Panc1 (cell line): ENCODE results near the gene CDHR2. TPM values are rescaled to one million over a fixed set of nuclear protein-coding genes. Genes with fewer than 3 reads are reported as not detected.

Experiments
- ATAC-seq: fragments of 200-7000 bp; cut with Tn5 transposase; 2 replicates; pipeline ENCODE4 v1.9.1; 2020; ENCODE audit warnings: mild to moderate bottlenecking, moderate library complexity
- BruUV-seq: library from RNA; stranded (reverse); fragments of 400-500 nt; replicated peaks from 2 replicates; lab custom pipeline; 2021; lab: Mats Ljungman, UMichigan
- CTCF ChIA-PET: fragments of 300-600 bp; sonication (Branson Sonifier 250); formaldehyde crosslinking; loops from one replicate; lab custom pipeline; 2022; ENCODE audit warnings: antibody characterized with exemption; lab: Charles Lee
- POLR2A ChIA-PET: fragments of 300-600 bp; sonication (Branson Sonifier 250); formaldehyde crosslinking; loops from one replicate; lab custom pipeline; 2022; ENCODE audit warnings: antibody characterized with exemption; lab: Charles Lee
- DNase-seq: peaks from one replicate; pipeline ENCODE4 v3.0.0-alpha.2; 2010; ENCODE audit warnings: low read depth, low spot score
- H3K27ac ChIP-seq: 2 replicates; pipeline ENCODE4 v1.5.1; 2011; ENCODE audit warnings: mild to moderate bottlenecking, low read length, inconsistent platforms
- H3K27me3 ChIP-seq: fragments of 200-500 bp; sonication (Bioruptor generic); 2 replicates; pipeline ENCODE4 v1.6.0; 2014; ENCODE audit warnings: low read length, inconsistent platforms; ENCODE audit not compliant: control insufficient read depth, insufficient read depth
- H3K36me3 ChIP-seq: fragments of 200-500 bp; sonication (Bioruptor generic); 2 replicates; pipeline ENCODE4 v1.5.1; 2014; ENCODE audit warnings: inconsistent platforms, mild to moderate bottlenecking, low read length, moderate library complexity; ENCODE audit not compliant: control insufficient read depth, insufficient read depth
- H3K4me1 ChIP-seq: 2 replicates; pipeline ENCODE4 v1.5.1; 2011; ENCODE audit warnings: inconsistent platforms, mild to moderate bottlenecking, low read length, moderate library complexity; ENCODE audit not compliant: control insufficient read depth, insufficient read depth
- H3K4me3 ChIP-seq, 2 experiments: 2 replicates each; pipeline ENCODE4 v1.5.1; 2011 to 2012; ENCODE audit warnings: low read depth in 2 of 2, low read length in 2 of 2, mild to moderate bottlenecking in 2 of 2, inconsistent platforms in 1 of 2, moderate library complexity in 1 of 2
- H3K9me3 ChIP-seq: fragments of 200-500 bp; sonication (Bioruptor generic); 2 replicates; pipeline ENCODE4 v1.5.1; 2014; ENCODE audit warnings: low read depth, mild to moderate bottlenecking, inconsistent platforms, low read length, moderate library complexity; ENCODE audit not compliant: control insufficient read depth, insufficient read depth
- POLR2AphosphoS5 ChIP-seq: IDR thresholded peaks from 2 replicates; pipeline ENCODE4 v1.6.1; 2012; ENCODE audit warnings: mild to moderate bottlenecking, low read depth, low read length, moderate library complexity
- SIN3A ChIP-seq: IDR thresholded peaks from 2 replicates; pipeline ENCODE4 v1.6.1; 2012; ENCODE audit warnings: low read depth, mild to moderate bottlenecking, low read length, moderate library complexity, borderline replicate concordance; ENCODE audit not compliant: insufficient read depth
- TCF7L2 ChIP-seq: IDR thresholded peaks from 2 replicates; pipeline ENCODE4 v1.6.1; 2011; ENCODE audit warnings: mild to moderate bottlenecking, low read depth, low read length, inconsistent platforms
- in situ Hi-C: cut with HindIII; loops from 2 replicates; pipeline ENCODE4 v1.10.0; 2016; ENCODE audit warnings: low sequenced_read_pairs, low pct_unique_long_range_greater_than_20kb
- intact Hi-C: fragments of 100-400 bp; cut with micrococcal nuclease; formaldehyde crosslinking; loops from one replicate; pipeline ENCODE4 v1.10.0; 2022; ENCODE audit not compliant: unreplicated experiment
- total RNA-seq: library from RNA; stranded (reverse); gene quantifications from one replicate; pipeline ENCODE4 v1.2.1, GENCODE V29; 2021; ENCODE audit not compliant: unreplicated experiment
- TF ChIP-seq, protein P1 (sequence below): fragments of 450-650 bp; IDR thresholded peaks from 2 replicates; pipeline ENCODE4 v1.5.1; 2017; ENCODE audit warnings: mild to moderate bottlenecking
- TF ChIP-seq, protein P2 (sequence below), 2 experiments: IDR thresholded peaks; 2 replicates each; pipeline ENCODE4 v1.6.1; 2011 to 2012; ENCODE audit warnings: low read depth in 2 of 2, control low read depth in 1 of 2, low read length in 1 of 2, mild to moderate bottlenecking in 1 of 2, moderate library complexity in 1 of 2; ENCODE audit not compliant: insufficient read depth in 1 of 2

The CDHR2 gene
- total RNA-seq, 1 experiment from 2014 or later, result 0.72 TPM

DNA sequence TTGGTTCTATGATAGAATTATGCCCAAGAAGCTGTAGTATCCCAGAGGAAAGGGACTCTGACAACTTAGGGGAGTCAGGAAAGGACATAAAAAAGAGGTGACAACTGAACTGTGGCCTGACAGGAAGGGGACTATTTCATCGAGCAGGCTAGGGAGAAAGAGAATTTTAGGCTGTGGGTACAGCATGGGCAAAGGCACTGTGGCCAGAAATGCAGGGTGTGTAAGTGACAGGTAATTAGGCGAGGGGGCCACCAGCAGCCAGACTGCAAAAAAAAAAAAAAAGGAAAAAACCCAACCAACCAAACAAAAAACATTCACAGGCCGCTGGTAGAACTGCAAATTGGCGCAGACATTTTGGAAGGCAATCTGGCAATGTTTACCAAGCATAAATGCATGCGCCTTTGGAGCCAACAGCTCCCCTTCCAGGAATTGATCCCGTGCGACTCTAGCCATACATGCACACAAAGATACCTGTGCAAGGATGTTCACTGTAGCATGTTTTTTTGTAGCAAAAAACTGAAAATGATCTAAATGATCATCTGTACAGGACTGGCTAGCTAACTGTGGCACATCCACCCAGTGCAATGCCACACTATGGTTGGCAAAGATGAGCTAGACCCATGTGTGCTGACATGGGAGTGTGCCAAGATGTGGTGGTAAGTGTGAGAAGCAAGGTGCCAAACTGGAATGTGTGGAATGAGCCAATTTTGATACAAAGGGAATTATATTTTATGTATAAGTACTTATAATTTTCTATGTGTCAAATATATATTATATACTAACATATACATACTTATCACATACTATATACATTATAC, 82.5 kb downstream of the CDHR2 start:
- no peaks in the 10 kb centered on the region for H3K9me3 ChIP-seq
- ATAC-seq (no peak), DNase-seq (no peak)
- no peak overlapping the region for H3K27ac ChIP-seq
- TF ChIP-seq, protein P1, sequence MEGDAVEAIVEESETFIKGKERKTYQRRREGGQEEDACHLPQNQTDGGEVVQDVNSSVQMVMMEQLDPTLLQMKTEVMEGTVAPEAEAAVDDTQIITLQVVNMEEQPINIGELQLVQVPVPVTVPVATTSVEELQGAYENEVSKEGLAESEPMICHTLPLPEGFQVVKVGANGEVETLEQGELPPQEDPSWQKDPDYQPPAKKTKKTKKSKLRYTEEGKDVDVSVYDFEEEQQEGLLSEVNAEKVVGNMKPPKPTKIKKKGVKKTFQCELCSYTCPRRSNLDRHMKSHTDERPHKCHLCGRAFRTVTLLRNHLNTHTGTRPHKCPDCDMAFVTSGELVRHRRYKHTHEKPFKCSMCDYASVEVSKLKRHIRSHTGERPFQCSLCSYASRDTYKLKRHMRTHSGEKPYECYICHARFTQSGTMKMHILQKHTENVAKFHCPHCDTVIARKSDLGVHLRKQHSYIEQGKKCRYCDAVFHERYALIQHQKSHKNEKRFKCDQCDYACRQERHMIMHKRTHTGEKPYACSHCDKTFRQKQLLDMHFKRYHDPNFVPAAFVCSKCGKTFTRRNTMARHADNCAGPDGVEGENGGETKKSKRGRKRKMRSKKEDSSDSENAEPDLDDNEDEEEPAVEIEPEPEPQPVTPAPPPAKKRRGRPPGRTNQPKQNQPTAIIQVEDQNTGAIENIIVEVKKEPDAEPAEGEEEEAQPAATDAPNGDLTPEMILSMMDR, result no peak
- no peak for TF ChIP-seq SIN3A
- in situ Hi-C loops (no loop called here), intact Hi-C loops (no loop called here)
- no peak overlapping the region for H3K4me3 ChIP-seq
- no peaks in the 10 kb centered on the region; the same call in 1 of the 2 replicates for H3K4me1 ChIP-seq
- H3K36me3 ChIP-seq, result no peaks in the 10 kb centered on the region
- POLR2A ChIA-PET, result no interaction called here
- BruUV-seq, result no TSS peak
- CTCF ChIA-PET, result no interaction called here
- peaks cover 14% of the 10 kb centered on the region; the same call in 1 of the 2 replicates for H3K27me3 ChIP-seq

DNA sequence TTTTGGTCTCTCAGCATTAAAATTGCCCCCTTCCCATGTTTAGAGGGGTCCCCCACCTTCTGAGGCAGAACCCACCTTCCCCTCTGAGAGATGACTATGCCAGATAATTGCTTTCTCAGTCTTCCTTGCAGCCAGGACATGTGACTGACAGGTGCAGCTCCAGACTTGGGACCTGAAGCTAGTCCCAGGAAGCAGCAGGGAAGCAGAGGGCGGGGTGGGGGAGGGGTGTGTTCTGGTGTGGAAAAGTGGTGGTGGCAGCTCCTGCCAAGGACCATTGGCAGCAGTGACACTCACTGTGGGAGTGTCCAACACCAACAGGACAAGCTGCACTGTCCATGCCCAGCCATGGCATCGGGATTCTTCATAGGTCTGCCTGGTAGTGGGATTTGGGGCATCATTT, 83.6 kb downstream of the CDHR2 start:
- no peak for TF ChIP-seq TCF7L2
- TF ChIP-seq, protein P2, sequence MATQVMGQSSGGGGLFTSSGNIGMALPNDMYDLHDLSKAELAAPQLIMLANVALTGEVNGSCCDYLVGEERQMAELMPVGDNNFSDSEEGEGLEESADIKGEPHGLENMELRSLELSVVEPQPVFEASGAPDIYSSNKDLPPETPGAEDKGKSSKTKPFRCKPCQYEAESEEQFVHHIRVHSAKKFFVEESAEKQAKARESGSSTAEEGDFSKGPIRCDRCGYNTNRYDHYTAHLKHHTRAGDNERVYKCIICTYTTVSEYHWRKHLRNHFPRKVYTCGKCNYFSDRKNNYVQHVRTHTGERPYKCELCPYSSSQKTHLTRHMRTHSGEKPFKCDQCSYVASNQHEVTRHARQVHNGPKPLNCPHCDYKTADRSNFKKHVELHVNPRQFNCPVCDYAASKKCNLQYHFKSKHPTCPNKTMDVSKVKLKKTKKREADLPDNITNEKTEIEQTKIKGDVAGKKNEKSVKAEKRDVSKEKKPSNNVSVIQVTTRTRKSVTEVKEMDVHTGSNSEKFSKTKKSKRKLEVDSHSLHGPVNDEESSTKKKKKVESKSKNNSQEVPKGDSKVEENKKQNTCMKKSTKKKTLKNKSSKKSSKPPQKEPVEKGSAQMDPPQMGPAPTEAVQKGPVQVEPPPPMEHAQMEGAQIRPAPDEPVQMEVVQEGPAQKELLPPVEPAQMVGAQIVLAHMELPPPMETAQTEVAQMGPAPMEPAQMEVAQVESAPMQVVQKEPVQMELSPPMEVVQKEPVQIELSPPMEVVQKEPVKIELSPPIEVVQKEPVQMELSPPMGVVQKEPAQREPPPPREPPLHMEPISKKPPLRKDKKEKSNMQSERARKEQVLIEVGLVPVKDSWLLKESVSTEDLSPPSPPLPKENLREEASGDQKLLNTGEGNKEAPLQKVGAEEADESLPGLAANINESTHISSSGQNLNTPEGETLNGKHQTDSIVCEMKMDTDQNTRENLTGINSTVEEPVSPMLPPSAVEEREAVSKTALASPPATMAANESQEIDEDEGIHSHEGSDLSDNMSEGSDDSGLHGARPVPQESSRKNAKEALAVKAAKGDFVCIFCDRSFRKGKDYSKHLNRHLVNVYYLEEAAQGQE (IDR thresholded peaks at IDR 0.05; ENCODE audit: insufficient read depth in 1 of 2, low read depth in 2 of 2, low read length in 1 of 2), result no peak
- BruUV-seq, result no TSS peak
- H3K36me3 ChIP-seq, result no peaks in the 10 kb centered on the region
- ChIA-PET CTCF (no interaction called here), POLR2A (no interaction called here)
- DNase-seq (no peak), ATAC-seq (no peak)
- H3K27me3 ChIP-seq, result peaks cover 14% of the 10 kb centered on the region; the same call in 1 of the 2 replicates
- no peak overlapping the region for H3K4me3 ChIP-seq
- no peaks in the 10 kb centered on the region for H3K4me1 ChIP-seq
- no peak overlapping the region for H3K27ac ChIP-seq
- no peaks in the 10 kb centered on the region for H3K9me3 ChIP-seq
- in situ Hi-C loops (no loop called here), intact Hi-C loops (no loop called here)

DNA sequence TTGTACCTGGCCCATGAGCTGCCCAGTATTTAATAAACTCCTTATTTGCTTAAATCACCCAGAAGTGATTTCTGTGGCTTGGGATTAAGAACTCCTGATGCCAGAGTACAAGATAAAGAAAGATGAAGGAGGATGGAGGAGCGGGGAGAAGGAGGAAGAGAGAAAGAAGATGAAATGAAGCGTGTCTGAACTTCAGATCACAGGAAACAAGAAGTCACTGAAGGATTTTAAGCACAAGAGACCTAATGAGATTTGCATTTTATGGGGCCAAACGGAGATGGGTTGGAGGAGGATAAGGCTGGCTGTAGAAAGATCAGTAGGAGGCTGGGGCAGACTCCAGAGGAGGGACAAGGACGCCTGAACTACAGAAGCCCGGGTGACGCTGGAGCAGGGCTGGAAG, 84.5 kb downstream of the CDHR2 start:
- H3K9me3 ChIP-seq, result no peaks in the 10 kb centered on the region
- H3K27me3 ChIP-seq, result peaks cover 14% of the 10 kb centered on the region; the same call in 1 of the 2 replicates
- no peak for ATAC-seq
- H3K36me3 ChIP-seq, result no peaks in the 10 kb centered on the region
- no peak overlapping the region for H3K27ac ChIP-seq
- no peaks in the 10 kb centered on the region for H3K4me1 ChIP-seq
- intact Hi-C loops (no loop called here), in situ Hi-C loops (no loop called here)
- TF ChIP-seq, protein P1, result no peak
- TF ChIP-seq, protein P2 (IDR thresholded peaks at IDR 0.05; ENCODE audit: insufficient read depth in 1 of 2, low read depth in 2 of 2, low read length in 1 of 2), result no peak
- no peak for TF ChIP-seq POLR2AphosphoS5
- no peak for TF ChIP-seq TCF7L2
- no peak for TF ChIP-seq SIN3A
- DNase-seq, result no peak
- POLR2A ChIA-PET, result no interaction called here
- CTCF ChIA-PET, result no interaction called here
- H3K4me3 ChIP-seq, result no peak overlapping the region
- no TSS peak for BruUV-seq
